Measurements from ENCODE around the gene SMCO3.
A peak's percentile ranks its signal among the peaks of the same experiment; 100 is the strongest.

SMCO3 gene

GRCh38 chr12:14826491-14826890 lies 12.5 kb upstream of the SMCO3 start:
- DNase-seq: no peak

GRCh38 chr12:14825256-14825655 lies 11.3 kb upstream of the SMCO3 start:
- DNase-seq: no peak

DNA sequence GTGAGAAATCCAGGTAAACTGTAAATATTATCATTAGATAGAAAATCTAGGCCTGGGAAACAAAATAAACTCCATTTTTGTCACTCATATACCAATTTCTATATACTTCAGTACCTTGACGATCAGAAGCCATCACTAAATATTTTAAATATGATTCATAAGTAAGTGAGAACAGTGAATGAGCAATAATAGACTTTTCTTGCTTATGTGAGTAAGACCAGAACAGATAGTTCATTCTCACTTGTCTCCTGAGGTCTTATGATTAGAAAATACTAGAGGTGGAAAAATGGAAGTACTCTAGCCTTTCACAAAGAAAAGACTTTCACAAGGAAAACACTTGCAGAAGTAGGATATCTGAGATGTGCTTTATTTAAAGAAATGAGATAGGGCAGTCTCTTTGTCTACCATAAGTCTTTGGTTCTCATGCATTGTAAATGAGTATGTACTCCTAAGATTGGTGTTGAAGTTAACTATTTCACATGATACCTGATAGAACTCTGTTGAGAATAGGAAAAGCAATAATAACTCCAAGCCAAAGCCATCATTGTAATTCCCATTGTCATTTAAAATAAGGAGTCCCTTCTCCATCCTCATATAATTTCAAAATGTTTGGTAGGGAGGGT lies 10.1 kb upstream of the SMCO3 start:
- DNase-seq: no peak

- DNase-seq: no peak
Measured at GRCh38 chr12:14811486-14811885, 2.5 kb downstream of the SMCO3 start.

DNA sequence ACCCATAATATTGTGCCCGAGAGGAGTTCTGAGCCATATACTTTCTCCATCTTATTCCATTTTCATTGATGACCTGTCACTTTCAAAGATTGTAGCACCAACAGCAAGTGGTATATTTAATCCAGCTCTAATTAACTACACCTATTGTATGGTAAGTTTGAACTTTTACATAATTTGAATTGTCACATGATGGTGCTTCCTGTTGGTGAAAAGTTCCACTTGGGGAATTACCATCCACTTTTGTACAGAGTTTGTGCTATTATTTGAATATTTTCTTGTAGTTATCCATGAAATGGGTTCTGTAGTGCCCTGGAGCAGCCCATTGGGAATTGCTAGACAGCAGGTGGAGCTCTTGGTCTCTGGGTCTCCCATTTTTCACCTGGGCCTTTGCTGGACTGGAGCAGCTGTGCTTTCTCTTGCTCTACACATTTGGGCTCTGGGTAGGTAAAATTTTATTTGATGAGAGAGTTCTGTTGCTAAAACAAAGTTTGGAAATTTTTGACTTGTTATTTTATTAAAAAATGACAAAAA lies 3.0 kb downstream of the SMCO3 start:
- no peak for DNase-seq

DNA sequence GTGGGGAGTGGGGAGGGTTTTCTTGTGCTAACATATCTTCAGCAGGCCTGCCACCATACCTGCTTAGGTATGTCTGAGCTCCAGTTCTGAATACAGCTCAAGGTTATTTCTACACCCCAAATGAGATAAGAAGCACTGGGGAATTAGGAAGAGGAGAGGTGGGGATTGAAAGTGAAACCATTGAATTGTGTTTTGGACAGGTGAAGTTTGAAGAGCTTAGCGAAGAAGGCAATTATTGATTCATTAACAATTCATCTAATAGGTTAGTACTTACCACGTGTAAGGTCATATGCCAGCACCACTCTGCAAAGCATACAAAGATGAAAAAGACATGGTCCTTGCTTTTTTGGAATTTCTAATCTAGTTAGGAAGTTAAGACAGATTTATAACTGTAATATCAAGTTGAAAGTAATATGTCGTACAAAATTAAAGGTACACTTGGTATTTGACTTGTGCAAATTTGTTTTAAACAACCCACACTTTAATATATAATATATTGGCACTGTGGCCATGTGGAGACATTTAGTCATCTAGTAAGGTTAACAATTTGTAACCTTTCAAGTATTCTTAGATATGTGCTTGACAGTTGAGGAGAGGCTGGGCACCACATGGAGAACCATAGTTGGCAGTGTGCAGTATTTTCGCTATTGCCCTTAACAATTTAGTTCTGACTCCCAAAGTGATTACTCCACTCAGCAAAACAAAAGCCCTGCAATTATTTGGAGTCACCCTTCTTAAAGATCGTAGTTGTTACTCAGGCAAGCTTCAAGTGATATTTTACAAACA lies 3.6 kb downstream of the SMCO3 start:
- DNase-seq: no peak

GRCh38 chr12:14803830-14804160 lies 10.2 kb downstream of the SMCO3 start:
- no peak for DNase-seq

DNA sequence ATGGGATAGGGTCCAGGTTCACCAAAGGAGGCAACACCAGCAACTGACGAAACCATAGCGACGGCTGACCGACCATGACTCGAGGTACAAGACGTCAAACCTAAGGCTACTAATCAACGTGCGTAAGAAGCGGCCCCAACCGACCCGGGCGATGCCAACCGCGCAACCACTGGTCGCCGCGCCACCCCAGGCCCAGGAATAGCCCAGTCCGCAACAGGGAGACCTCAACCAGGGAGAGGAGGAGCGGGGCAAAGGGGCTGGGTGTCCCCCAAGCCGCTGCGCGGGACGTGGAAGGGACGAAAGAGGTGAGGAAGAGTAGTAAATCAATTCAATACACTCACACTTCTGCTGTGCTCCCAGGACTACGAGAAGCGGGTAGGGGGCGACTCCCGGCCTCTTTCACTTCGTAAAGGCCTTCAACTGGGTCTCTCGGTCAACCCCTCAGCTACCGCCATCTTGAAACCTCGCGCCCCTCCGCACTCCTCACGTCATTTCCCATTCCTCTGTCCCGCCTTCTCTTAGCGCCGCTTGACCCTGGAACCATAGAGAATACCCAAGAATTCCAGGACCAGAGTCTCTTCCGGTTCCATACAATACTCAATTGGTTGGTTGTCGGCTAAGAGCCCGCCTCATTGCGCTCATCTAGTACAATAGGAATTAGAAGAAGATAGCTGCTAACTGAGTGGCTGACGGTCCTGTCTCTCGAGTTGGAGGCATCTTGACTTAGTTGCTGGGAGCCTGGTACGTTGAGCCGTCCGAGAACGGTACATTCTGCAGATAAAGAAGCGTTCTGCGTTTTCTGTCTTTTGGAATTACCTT lies 10.8 kb downstream of the SMCO3 start, which contains the start of the genes C12orf60 and WBP11:
TSS of gene C12orf60 (plus strand) at position 660 of the 819 bp plus-strand sequence. CDS start 19,266 bp downstream, outside the sequence.
TSS of gene WBP11 (minus strand) at position 468 of the 819 bp plus-strand sequence. CDS start 2,095 bp downstream, outside the sequence.
- peak; percentile 83 for DNase-seq

DNA sequence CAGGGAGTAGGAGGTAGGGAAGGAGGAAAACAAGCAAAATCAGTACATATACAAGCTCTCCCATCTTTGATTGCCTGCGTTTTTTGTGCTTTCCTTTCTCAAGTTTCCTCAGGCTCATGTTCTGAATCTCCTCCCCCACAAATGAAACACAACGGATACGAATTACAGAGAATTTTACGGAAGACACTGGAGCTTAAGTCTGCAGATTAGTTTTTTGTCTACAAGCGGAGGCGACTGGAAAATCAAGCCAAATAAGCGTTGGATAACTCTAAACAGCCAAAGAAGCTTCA lies 11.3 kb downstream of the SMCO3 start:
- no peak for DNase-seq

GRCh38 chr12:14802247-14802646 lies 11.7 kb downstream of the SMCO3 start:
- DNase-seq: no peak

GRCh38 chr12:14795028-14795448 lies 18.9 kb downstream of the SMCO3 start:
- DNase-seq: no peak

DNA sequence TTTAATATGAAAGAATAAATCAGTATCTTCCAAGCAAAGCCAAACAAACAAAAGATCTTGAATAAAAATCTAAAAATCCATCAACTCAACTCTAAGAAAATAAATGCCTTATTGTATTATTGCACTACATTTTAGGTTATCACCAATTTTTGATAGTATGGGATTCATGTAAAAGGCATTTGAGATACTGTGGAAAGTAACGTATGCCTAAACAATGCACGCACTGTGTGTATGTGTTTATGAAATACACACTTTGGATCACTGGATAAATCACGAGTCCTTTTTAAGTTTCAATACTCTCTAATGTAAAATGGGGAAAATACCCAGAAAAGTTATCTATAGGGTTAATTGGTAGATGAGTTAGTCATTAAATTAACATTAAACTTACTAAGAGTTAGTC lies 28.4 kb downstream of the SMCO3 start:
- no peak for DNase-seq

GRCh38 chr12:14784471-14784870 lies 29.5 kb downstream of the SMCO3 start:
- DNase-seq: no peak

DNA sequence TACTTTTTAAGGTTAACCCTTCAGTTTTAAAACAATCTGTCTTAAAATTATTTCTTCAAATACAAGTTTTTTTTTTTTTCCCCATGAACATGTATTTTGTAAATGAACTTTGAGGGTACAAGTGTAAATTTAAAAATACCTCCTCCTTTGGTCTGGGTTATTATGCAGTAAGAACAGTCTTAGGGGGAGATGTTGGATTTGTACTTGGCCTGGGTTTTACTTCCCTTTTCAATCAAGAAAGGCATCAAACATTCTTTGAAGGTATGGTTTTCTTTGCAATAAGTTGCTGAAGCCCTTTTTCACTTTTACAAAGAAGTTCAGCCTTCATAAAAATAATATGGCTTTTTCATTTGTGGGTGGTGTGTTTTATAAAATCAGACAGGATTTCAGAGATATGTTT lies 31.2 kb downstream of the SMCO3 start:
- DNase-seq: no peak

DNA sequence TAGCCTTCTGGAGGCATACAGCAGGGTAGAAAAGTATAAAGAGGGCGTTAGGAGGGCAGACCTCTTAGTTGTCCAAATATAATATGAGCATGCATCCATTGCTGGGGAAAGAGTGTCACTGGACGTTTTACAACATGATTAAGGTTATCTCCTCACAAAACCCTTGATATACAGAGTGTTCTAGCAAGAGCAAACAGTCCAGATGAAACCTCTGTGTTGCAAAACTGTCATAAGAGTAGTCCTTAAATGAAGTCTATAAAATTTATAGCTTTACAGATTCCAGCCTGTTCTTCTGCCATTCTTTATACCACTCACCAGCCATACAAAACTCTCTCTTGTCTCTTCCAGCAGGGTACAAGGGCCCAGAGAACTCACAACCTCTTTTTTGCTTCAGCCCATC lies 32.4 kb downstream of the SMCO3 start:
- DNase-seq: no peak

GRCh38 chr12:14780859-14781258 lies 33.1 kb downstream of the SMCO3 start:
- DNase-seq: no peak

DNA sequence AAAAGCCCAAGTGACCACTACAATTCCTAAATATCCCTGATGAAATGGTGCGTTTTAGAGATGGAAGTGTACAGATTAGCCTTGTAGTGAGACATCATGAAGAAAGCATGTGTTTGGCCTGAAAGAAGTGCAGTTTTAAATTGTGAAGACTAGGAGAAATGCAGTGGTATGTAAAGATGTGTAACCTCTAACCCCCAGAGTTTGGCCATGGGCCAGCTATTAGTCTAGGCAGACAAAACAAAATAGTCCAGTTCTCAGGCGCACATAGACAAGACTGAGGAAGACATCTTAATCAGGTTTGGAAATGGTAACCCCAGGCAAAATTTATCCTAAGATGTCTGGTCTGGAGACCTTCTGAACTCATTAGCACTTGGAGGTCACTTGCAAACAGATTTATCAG lies 34.1 kb downstream of the SMCO3 start:
- DNase-seq: no peak

DNA sequence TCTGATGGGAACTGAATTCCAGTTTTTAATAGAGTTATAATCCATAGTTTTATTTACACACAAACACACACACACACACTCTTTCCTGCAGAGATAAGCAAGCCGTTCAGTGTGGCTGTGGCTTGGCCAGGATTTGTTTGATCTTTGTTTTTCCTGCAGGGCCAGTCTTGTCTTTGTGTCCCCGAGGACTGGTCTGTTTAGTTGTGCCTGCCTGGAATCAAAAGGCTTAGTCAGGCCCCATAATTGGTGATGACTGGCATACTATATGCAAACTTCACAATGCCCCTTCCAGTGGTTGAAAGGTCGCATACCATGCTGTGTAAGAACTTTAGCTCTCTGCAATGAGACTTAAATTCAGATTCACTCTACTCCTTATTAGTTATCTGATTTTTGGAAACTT lies 36.7 kb downstream of the SMCO3 start:
- DNase-seq: no peak

GRCh38 chr12:14776236-14776961 lies 37.6 kb downstream of the SMCO3 start:
- no peak for DNase-seq

DNA sequence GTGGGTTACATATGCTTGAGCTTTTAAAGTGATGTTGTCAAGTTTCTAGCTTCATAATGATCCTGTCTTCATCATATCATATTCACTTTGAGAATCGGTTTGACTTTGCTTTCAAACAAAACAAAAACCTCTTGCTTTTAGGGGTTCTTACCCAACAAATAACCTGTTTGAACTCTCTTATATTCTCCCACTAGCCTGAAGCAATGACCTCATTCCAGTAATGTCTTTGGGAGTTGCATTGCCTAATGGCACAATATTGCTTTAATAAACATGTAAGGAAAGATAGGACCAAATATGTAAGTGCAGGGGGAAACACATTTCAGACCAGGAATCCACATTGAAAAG lies 38.4 kb downstream of the SMCO3 start:
- DNase-seq: no peak

DNA sequence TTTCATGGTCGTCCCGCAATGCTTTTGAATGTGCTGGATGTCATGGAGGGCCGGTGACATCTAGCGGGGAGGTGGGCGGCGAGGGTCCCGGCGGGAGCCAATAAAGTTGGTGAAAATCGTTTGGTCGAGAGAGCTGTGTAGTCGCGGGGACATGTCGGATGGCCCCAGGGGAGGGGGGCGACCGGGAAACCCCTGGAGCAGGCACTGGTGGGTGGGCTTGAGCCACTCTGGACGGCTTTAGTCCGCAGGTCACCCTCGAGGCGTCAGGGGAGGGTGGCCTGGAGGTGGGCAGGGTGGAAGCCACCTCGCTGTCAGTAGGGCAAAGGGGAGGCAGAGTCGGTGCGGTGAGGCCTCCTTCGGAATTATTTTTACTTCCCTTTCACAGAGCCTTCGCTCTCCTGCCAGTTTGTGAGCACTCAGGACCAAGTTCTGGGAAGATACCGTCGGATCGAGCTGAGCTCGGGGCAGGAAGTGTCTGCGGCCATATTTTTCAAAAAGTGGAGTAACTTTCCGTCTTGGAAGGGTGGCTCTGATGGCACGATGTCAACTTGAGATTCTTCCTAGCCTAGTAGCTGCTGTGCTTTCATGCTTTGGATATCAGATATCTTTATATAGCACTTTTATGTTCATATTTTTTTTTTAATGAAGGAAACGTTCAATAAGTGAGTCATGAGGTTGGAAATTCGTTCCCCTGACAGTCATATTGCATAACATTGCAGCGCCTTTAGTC lies 38.9 kb downstream of the SMCO3 start:
- peak; percentile 26 for DNase-seq
